MM.1S (cell line): Measurements from ENCODE around the gene CFH.

ENCODE experiments used
- CTCF ChIP-seq: fragments of 300-600 bp; sonication (generic); IDR thresholded peaks from 2 replicates; pipeline ENCODE4 v1.5.1; 2016; ENCODE audit warnings: antibody characterized with exemption, low read length, mixed read lengths
- EZH2 ChIP-seq: fragments of 300-600 bp; sonication (generic); optimal IDR thresholded peaks from 2 replicates; pipeline ENCODE3; 2017; ENCODE audit warnings: low read depth, mild to moderate bottlenecking, antibody characterized with exemption, low read length, mixed read lengths

DNA sequence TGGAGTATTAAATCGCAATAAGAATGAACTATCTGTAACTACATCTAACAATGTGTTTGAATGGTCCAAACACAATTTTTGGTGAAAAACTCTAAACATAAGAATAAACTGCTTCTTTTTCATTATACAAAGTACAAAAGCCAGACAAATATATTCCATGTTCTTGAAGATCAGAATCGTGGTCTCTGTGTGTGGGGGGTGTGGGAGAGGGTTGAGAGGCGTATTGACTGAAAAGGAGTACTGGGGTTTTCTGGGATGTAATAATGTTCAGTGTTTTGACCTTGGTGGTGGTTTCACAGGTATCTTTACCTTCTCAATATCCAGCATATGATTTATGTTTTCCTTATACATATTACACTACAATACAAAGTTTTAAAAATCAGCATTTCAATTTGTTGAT is 764 bp upstream of the CFH start:
- TF ChIP-seq CTCF: no peak
- TF ChIP-seq EZH2: no peak
